ENCODE data around the gene ZNF578.

GRCh38 chr19:52492201-52492993, 39.0 kb downstream of the ZNF578 start:
- TF ChIP-seq CTCF (IDR thresholded peaks at IDR 0.05) (no peak), POLR2A (IDR thresholded peaks at IDR 0.05) (no peak)

Measured in thyroid gland (tissue), 4 donors.